Activated T-cell treated with anti-CD3 and anti-CD28 coated beads, Interleukin-2, amount 50 U/mL, for 4 hours (primary cell): ENCODE data around the gene RPS2. TPM values are rescaled to one million over a fixed set of nuclear protein-coding genes. Genes with fewer than 3 reads are reported as not detected.
"Not testable (repeated sequence)": the region's sequence is repeated elsewhere in the genome, so short reads cannot be mapped to it uniquely, and the experiment has no call there.

Experiments
- ATAC-seq, 2 donors: fragments of 200-7000 bp; cut with Tn5 transposase; one replicate each; pipeline ENCODE4 v1.10.0; 2021
- DNase-seq: peaks from one replicate; pipeline ENCODE4 v3.0.0-alpha.2; 2020
- H3K27me3 Mint-ChIP-seq: one replicate; pipeline ENCODE4 v1.8.0; 2021; ENCODE audit warnings: low read depth, mixed read lengths
- H3K36me3 Mint-ChIP-seq: one replicate; pipeline ENCODE4 v1.8.0; 2022; ENCODE audit warnings: mixed read lengths; ENCODE audit not compliant: insufficient read depth
- H3K4me1 Mint-ChIP-seq: one replicate; pipeline ENCODE4 v1.8.0; 2021; ENCODE audit warnings: low read depth, mixed read lengths
- H3K4me3 Mint-ChIP-seq: one replicate; pipeline ENCODE4 v1.8.0; 2021; ENCODE audit warnings: mild to moderate bottlenecking, moderate library complexity, mixed read lengths
- H3K9me3 Mint-ChIP-seq: one replicate; pipeline ENCODE4 v1.8.0; 2021; ENCODE audit warnings: mixed read lengths
- total RNA-seq, 3 donors: library from RNA; stranded (reverse); gene quantifications; one replicate each; pipeline ENCODE4 v1.2.1, GENCODE V29; 2021

RPS2 gene
- total RNA-seq, 3 donors from 2014 or later, result 5,588 to 5,699 (median 5,621) TPM

DNA sequence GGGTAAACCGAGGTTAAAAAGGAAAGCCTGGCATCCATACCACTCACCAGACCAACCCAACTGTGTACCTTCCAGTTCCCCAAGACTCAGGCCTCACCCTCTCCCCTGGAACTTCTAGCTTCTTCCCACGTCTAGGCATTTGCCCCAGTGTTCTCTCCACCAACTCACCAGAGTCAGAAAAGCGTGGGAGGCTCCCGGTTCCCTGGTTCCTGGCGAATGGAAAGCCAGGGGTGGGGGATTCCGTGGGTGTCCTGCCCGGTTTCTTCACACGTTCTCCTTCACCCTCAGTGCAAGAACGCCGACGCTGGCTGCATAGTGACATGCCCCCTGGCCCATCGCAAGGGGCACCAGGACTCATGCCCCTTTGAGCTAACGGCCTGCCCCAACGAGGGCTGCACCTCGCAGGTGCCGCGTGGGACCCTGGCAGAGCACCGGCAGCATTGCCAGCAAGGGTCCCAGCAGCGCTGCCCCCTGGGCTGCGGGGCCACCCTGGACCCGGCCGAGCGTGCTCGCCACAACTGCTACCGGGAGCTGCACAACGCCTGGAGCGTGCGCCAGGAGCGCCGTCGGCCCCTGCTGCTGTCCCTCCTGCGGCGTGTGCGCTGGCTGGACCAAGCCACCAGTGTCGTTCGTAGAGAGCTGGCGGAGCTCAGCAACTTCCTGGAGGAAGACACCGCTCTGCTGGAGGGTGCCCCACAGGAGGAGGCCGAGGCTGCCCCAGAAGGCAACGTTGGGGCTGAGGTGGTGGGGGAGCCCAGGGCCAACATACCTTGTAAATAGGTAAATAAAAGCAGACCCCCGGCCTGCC lies 3.7 kb upstream of the RPS2 start:
- ATAC-seq (no peak), DNase-seq (no peak)
- H3K4me1 Mint-ChIP-seq, result peaks cover 29% of the 10 kb centered on the region
- H3K36me3 Mint-ChIP-seq, result peaks cover 21% of the 10 kb centered on the region
- no peak overlapping the region for H3K4me3 Mint-ChIP-seq
- H3K27me3 Mint-ChIP-seq, result no peaks in the 10 kb centered on the region
- H3K9me3 Mint-ChIP-seq, result no peaks in the 10 kb centered on the region

- H3K27me3 Mint-ChIP-seq, result no peaks in the 10 kb centered on the region
- peaks cover 32% of the 10 kb centered on the region for H3K36me3 Mint-ChIP-seq
- DNase-seq (no peak), ATAC-seq (no peak)
- H3K4me1 Mint-ChIP-seq, result peaks cover 20% of the 10 kb centered on the region
- peak within 1 kb of the TSS; percentile 92 for H3K4me3 Mint-ChIP-seq
- no peaks in the 10 kb centered on the region for H3K9me3 Mint-ChIP-seq
These were observed 1.8 kb upstream of the RPS2 start, which contains the start of gene RNF151 for GRCh38 chr16:1966460-1966859. TSS of gene RNF151 (plus strand) at chr16:1966856. CDS start at chr16:1966882, 26 bp downstream.

GRCh38 chr16:1965396-1966001 lies 873 bp upstream of the RPS2 start:
- peaks cover 37% of the 10 kb centered on the region for H3K36me3 Mint-ChIP-seq
- DNase-seq (no peak), ATAC-seq (no peak)
- H3K9me3 Mint-ChIP-seq, result no peaks in the 10 kb centered on the region
- H3K4me1 Mint-ChIP-seq, result peaks cover 22% of the 10 kb centered on the region
- H3K4me3 Mint-ChIP-seq, result peak overlapping the region; percentile 92
- no peaks in the 10 kb centered on the region for H3K27me3 Mint-ChIP-seq

- peak overlapping the region; percentile 92 for H3K4me3 Mint-ChIP-seq
- DNase-seq (peak; percentile 34), ATAC-seq (peak; percentile 0 to 1)
- peaks cover 37% of the 10 kb centered on the region for H3K36me3 Mint-ChIP-seq
- no peaks in the 10 kb centered on the region for H3K9me3 Mint-ChIP-seq
- peaks cover 30% of the 10 kb centered on the region for H3K4me1 Mint-ChIP-seq
- H3K27me3 Mint-ChIP-seq, result no peaks in the 10 kb centered on the region
These were observed 670 bp downstream of the RPS2 start for GRCh38 chr16:1963806-1964505.

GRCh38 chr16:1962161-1963153 lies 2.2 kb downstream of the RPS2 start:
- H3K4me1 Mint-ChIP-seq, result peaks cover 30% of the 10 kb centered on the region
- H3K9me3 Mint-ChIP-seq, H3K27me3 Mint-ChIP-seq, DNase-seq, ATAC-seq: not testable (repeated sequence)
- H3K36me3 Mint-ChIP-seq, result peaks cover 37% of the 10 kb centered on the region
- peak overlapping the region; percentile 92 for H3K4me3 Mint-ChIP-seq

- Mint-ChIP-seq H3K27me3 (no peaks in the 10 kb centered on the region), H3K4me3 (peak overlapping the region; percentile 92), H3K4me1 (peaks cover 30% of the 10 kb centered on the region), H3K36me3 (peaks cover 37% of the 10 kb centered on the region), H3K9me3 (no peaks in the 10 kb centered on the region)
- ATAC-seq (no peak), DNase-seq (no peak)
These were observed 3.0 kb downstream of the RPS2 start for GRCh38 chr16:1961651-1962067.

- ATAC-seq, result peak; percentile 19 to 24
- Mint-ChIP-seq H3K4me1 (peaks cover 30% of the 10 kb centered on the region), H3K4me3 (peak overlapping the region; percentile 92), H3K9me3 (no peaks in the 10 kb centered on the region), H3K27me3 (no peaks in the 10 kb centered on the region), H3K36me3 (peaks cover 37% of the 10 kb centered on the region)
- DNase-seq, result peak; percentile 36
These were observed 3.7 kb downstream of the RPS2 start for GRCh38 chr16:1960665-1961630.

DNA sequence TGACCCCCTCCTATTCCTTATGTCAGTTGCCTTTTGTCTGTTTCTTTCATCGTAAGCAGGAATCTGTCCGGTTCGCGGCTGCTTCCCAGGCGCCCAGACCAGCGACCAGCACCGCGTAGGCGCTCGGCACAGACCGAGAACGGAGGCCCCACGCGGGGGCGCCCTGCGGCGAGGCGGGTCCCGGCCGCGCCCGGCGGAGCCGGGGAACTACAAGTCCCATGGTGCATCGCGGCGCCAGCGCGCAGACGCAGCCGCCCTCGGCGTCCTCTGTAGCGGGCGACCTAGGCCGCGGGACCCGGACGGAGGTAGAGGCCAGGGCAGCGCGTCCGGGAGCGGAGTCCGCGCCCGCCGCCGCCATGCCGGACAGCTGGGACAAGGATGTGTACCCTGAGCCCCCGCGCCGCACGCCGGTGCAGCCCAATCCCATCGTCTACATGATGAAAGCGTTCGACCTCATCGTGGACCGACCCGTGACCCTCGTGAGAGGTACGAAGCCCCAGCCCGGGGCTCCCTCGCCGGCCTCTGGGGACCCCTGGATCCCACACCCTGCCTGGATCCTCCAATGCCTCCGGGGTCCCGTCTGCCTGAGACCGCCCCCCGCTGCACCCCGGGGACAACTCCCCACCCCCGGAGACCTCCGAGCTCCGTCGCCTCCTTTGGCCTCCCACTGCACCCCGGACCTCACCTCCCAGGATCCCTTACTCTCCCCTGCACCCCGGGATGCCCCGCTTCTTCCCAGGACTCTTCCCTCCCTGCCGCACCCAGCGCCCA lies 5.2 kb downstream of the RPS2 start, which contains the start of gene NDUFB10:
NDUFB10 (plus strand) TSS at position 270 of the 771 bp plus-strand sequence; CDS start at position 357, 87 bp downstream.
- no peaks in the 10 kb centered on the region for H3K27me3 Mint-ChIP-seq
- ATAC-seq (peak; percentile 63 to 68), DNase-seq (peak; percentile 90)
- peaks cover 28% of the 10 kb centered on the region for H3K36me3 Mint-ChIP-seq
- no peaks in the 10 kb centered on the region for H3K9me3 Mint-ChIP-seq
- H3K4me1 Mint-ChIP-seq, result peaks cover 26% of the 10 kb centered on the region
- H3K4me3 Mint-ChIP-seq, result peak within 1 kb of the TSS; percentile 92

GRCh38 chr16:1958715-1959268 lies 5.8 kb downstream of the RPS2 start:
- DNase-seq (no peak), ATAC-seq (no peak)
- Mint-ChIP-seq H3K36me3 (peaks cover 23% of the 10 kb centered on the region), H3K4me3 (peak overlapping the region; percentile 92), H3K9me3 (no peaks in the 10 kb centered on the region), H3K27me3 (no peaks in the 10 kb centered on the region), H3K4me1 (peaks cover 26% of the 10 kb centered on the region)

GRCh38 chr16:1958143-1958491 lies 6.5 kb downstream of the RPS2 start:
- Mint-ChIP-seq H3K4me1 (peaks cover 23% of the 10 kb centered on the region), H3K36me3 (peaks cover 18% of the 10 kb centered on the region)
- ATAC-seq, H3K9me3 Mint-ChIP-seq, H3K4me3 Mint-ChIP-seq, DNase-seq, H3K27me3 Mint-ChIP-seq: not testable (repeated sequence)

DNA sequence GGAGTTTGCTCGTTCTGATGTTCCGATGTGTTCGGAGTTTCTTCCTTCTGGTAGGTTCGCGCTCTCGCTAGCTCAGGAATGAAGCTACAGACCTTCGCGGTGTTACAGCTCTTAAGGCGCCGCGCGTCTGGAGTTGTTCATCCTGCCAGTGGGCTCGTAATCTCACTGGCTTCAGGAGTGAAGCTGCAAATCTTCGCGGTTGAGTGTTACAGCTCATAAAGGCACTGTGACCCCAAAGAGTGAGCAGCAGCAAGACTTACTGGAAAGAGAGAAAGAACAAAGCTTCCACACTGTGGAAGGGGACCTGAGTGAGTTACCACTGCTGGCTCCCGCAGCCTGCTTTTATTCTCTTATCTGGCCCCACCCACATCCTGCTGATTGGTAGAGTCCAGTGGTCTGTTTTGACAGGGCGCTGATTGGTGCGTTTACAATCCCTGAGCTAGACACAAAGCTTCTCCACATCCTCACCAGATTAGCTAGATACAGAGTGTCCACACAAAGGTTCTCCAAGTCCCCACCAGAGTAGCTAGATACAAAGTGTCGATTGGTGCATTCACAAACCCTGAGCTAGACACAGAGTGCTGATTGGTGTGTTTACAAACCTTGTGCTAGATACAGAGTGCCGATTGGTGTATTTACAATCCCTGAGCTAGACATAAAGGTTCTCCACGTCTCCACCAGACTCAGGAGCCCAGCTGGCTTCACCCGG lies 7.0 kb downstream of the RPS2 start:
- not testable (repeated sequence) for H3K27me3 Mint-ChIP-seq, H3K4me3 Mint-ChIP-seq
- H3K4me1 Mint-ChIP-seq, result peaks cover 22% of the 10 kb centered on the region

More for the DNA sequence above, 7.0 kb downstream of the RPS2 start:
- H3K9me3 Mint-ChIP-seq, DNase-seq, ATAC-seq: not testable (repeated sequence)
- H3K36me3 Mint-ChIP-seq, result peaks cover 13% of the 10 kb centered on the region
